Amniotic epithelial cell (primary cell): ENCODE measurements around the gene SCYL2.

ENCODE experiments used
- DNase-seq: peaks from one replicate; pipeline ENCODE4 v3.0.0-alpha.2; 2010; ENCODE audit warnings: low read depth

The SCYL2 gene

DNA sequence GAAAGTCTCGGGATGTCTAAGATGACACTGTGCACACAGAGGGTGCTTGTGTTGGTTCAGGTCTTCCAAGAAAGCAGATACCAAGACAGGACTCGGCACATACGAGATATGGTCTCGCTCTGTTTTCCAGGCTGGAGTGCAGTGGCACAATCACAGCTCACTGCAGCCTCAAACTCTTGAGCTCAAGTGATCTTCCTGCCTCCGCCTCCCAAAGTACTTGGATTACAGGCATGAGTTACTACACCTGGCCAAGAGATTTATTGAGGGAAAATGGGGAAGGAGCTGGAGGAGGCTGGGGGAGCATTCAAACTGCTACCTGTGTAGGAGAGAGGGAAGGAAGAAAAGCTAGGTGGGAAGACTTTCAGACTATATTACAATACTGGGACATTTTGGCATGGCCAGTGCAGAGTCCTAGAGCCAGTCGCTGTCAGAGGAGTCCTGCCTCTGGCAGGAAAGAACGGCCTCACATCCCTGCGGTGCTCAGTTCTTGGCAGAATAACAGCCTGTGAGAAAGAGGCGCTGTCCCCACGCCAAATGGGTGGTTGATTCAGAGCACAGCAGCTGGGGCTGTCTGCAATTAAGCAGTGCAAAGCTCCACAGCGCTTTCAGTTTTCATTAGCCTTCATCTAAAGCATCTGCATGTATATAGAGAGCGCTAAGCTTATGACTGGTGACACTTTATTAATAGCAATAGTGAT lies 108.2 kb downstream of the SCYL2 start:
- DNase-seq: no peak

DNA sequence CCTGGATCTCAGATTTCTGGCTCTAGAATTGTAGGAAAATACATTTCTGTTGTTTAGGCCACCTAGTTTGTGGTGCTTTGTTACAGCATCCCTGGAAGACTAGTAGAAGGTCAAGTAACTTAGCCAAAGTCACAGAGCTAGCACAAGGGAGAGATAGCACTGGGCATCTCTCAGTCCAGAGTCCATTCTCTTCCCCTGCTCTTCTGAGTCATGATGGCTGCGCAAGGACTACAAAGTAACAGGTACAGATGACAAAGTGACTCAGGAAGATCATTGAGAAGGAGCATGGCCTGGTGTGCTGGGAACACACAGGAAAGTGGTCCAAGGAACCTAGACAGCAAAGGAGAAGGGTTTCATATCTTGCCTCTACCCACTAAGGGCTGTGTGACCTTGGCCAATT lies 109.2 kb downstream of the SCYL2 start:
- no peak for DNase-seq

DNA sequence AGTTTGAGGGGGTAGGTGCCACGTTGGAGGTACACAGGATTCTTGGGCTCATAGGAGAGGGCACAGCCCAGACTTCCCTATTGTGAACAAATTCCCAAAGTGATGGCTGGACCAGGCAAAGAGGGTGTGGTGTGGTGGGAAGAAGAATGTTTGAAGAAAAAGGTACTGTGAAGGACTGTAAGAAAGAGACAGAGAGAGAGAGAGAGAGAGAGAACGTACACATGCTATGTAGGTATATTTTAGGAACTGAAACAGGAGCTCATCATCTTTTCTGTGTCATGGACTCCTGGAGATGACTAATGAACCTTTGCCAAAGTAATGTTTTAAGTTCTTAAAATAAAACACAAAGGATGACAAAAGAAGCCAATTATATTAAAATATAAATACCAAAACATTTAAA lies 114.4 kb downstream of the SCYL2 start:
- no peak for DNase-seq

DNA sequence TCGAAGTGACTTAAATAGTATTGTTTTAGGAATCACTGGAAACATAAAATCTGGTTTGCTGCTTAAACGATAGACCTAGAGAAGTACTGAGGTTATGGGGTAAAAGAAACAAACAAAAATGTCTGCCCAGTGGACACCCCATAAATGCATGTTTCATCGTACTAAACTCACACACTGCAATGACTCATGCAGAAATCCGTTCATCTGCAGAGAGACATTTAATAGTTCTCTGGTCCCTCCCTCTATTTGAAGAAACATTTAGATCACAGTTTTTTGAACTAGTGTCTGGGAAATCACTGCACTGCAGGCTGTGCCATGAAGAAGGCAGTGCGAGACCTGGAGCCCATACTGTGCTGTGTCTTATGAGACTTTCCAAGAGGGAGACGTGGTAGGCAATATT lies 115.4 kb downstream of the SCYL2 start:
- DNase-seq: no peak

DNA sequence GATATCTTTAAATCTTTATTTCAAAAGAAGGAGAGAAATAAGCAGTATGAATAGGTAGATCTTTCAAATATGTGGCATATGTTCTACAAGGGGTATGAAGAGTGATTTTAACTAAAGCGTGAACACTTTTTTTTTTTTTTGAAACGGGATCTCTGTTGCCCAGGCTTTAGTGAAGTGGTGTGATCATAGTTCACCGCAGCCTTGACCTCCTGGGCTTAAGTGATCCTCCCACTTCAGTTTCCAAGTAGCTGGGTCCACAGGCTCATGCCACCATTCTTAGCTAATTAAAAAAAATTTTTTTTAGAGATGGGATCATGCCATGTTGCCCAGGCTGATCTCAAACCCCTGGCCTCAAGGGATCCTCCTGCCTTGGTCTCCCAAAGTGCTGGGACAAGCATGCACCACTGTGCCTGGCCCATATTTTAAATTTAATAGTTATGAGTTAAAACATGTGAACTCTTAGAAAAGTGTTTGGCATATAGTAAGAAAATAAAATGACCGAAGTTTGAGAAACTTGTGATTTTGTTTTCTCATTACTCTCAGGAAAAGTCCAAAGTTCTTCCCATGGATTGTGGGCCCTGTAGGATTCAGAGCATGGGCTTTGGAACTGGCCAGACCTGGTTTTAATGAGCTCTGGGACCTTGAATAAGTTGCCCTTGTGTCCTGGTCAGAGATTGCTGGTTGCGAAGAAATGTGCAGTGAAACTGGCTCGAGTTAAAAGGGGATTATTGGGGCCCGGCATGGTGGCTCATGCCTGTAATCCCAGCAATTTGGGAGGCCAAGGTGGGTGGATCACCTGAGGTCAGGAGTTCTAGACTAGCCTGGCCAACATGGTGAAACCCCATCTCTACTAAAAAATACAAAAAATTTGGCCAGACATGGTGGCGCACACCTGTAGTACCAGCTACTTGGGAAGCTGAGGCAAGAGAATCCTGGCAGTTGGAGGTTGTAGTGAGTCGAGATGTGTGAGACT lies 116.9 kb downstream of the SCYL2 start:
- DNase-seq: no peak

DNA sequence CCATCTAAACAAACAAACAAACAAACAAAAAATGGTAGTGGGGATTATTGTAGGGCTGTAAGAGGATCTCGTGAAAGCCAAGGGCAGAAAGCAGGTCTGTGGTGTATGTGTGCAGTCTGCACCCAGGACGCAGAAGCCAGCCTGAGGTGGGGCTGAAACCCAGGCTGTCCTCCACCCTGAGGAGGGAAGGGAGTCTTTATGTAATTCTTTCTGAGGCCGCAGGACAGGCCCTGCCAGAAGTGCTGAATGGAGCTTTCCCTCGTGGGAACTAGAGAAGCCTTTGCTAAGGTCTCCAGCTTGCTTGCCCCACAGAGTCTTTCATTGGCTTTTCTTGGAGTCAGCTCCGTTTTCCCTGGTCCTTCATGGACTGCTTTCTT lies 117.6 kb downstream of the SCYL2 start:
- DNase-seq: no peak

DNA sequence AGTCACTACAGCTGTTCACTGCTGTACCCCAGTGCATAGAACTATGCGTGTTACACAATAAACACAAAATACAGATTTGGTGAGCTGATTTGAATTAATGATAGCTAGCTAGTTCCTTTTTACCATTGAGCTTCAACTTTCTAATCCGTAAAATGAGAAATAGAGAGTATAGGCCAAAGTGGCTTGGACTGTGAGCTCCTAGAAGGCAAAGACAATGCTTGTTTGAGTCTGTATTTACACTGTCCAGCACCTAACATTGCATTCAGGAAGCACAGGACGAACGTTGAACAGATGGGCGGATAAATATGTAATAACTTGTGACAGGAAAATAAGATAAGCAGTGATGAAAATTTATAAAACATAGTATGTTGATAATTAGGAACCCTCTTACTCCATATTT lies 121.4 kb downstream of the SCYL2 start:
- no peak for DNase-seq
